Panc1 (cell line): ENCODE measurements around the gene SPACA7. TPM values are rescaled to one million over a fixed set of nuclear protein-coding genes. Genes with fewer than 3 reads are reported as not detected.

Experiments
- ATAC-seq: fragments of 200-7000 bp; cut with Tn5 transposase; 2 replicates; pipeline ENCODE4 v1.9.1; 2020; ENCODE audit warnings: mild to moderate bottlenecking, moderate library complexity
- BruUV-seq: library from RNA; stranded (reverse); fragments of 400-500 nt; replicated peaks from 2 replicates; lab custom pipeline; 2021; lab: Mats Ljungman, UMichigan
- CTCF ChIA-PET: fragments of 300-600 bp; sonication (Branson Sonifier 250); formaldehyde crosslinking; loops from one replicate; lab custom pipeline; 2022; ENCODE audit warnings: antibody characterized with exemption; lab: Charles Lee
- POLR2A ChIA-PET: fragments of 300-600 bp; sonication (Branson Sonifier 250); formaldehyde crosslinking; loops from one replicate; lab custom pipeline; 2022; ENCODE audit warnings: antibody characterized with exemption; lab: Charles Lee
- DNase-seq: peaks from one replicate; pipeline ENCODE4 v3.0.0-alpha.2; 2010; ENCODE audit warnings: low read depth, low spot score
- H3K27ac ChIP-seq: 2 replicates; pipeline ENCODE4 v1.5.1; 2011; ENCODE audit warnings: mild to moderate bottlenecking, low read length, inconsistent platforms
- H3K27me3 ChIP-seq: fragments of 200-500 bp; sonication (Bioruptor generic); 2 replicates; pipeline ENCODE4 v1.6.0; 2014; ENCODE audit warnings: low read length, inconsistent platforms; ENCODE audit not compliant: control insufficient read depth, insufficient read depth
- H3K36me3 ChIP-seq: fragments of 200-500 bp; sonication (Bioruptor generic); 2 replicates; pipeline ENCODE4 v1.5.1; 2014; ENCODE audit warnings: inconsistent platforms, mild to moderate bottlenecking, low read length, moderate library complexity; ENCODE audit not compliant: control insufficient read depth, insufficient read depth
- H3K4me1 ChIP-seq: 2 replicates; pipeline ENCODE4 v1.5.1; 2011; ENCODE audit warnings: inconsistent platforms, mild to moderate bottlenecking, low read length, moderate library complexity; ENCODE audit not compliant: control insufficient read depth, insufficient read depth
- H3K4me3 ChIP-seq, 2 experiments: 2 replicates each; pipeline ENCODE4 v1.5.1; 2011 to 2012; ENCODE audit warnings: low read depth in 2 of 2, low read length in 2 of 2, mild to moderate bottlenecking in 2 of 2, inconsistent platforms in 1 of 2, moderate library complexity in 1 of 2
- H3K9me3 ChIP-seq: fragments of 200-500 bp; sonication (Bioruptor generic); 2 replicates; pipeline ENCODE4 v1.5.1; 2014; ENCODE audit warnings: low read depth, mild to moderate bottlenecking, inconsistent platforms, low read length, moderate library complexity; ENCODE audit not compliant: control insufficient read depth, insufficient read depth
- POLR2AphosphoS5 ChIP-seq: IDR thresholded peaks from 2 replicates; pipeline ENCODE4 v1.6.1; 2012; ENCODE audit warnings: mild to moderate bottlenecking, low read depth, low read length, moderate library complexity
- SIN3A ChIP-seq: IDR thresholded peaks from 2 replicates; pipeline ENCODE4 v1.6.1; 2012; ENCODE audit warnings: low read depth, mild to moderate bottlenecking, low read length, moderate library complexity, borderline replicate concordance; ENCODE audit not compliant: insufficient read depth
- TCF7L2 ChIP-seq: IDR thresholded peaks from 2 replicates; pipeline ENCODE4 v1.6.1; 2011; ENCODE audit warnings: mild to moderate bottlenecking, low read depth, low read length, inconsistent platforms
- in situ Hi-C: cut with HindIII; loops from 2 replicates; pipeline ENCODE4 v1.10.0; 2016; ENCODE audit warnings: low sequenced_read_pairs, low pct_unique_long_range_greater_than_20kb
- intact Hi-C: fragments of 100-400 bp; cut with micrococcal nuclease; formaldehyde crosslinking; loops from one replicate; pipeline ENCODE4 v1.10.0; 2022; ENCODE audit not compliant: unreplicated experiment
- total RNA-seq: library from RNA; stranded (reverse); gene quantifications from one replicate; pipeline ENCODE4 v1.2.1, GENCODE V29; 2021; ENCODE audit not compliant: unreplicated experiment
- TF ChIP-seq, protein P1 (sequence below), 2 experiments: IDR thresholded peaks; 2 replicates each; pipeline ENCODE4 v1.6.1; 2011 to 2012; ENCODE audit warnings: low read depth in 2 of 2, control low read depth in 1 of 2, low read length in 1 of 2, mild to moderate bottlenecking in 1 of 2, moderate library complexity in 1 of 2; ENCODE audit not compliant: insufficient read depth in 1 of 2
- TF ChIP-seq, protein P2 (sequence below): fragments of 450-650 bp; IDR thresholded peaks from 2 replicates; pipeline ENCODE4 v1.5.1; 2017; ENCODE audit warnings: mild to moderate bottlenecking

The SPACA7 gene
- total RNA-seq, 1 experiment from 2014 or later = not detected

DNA sequence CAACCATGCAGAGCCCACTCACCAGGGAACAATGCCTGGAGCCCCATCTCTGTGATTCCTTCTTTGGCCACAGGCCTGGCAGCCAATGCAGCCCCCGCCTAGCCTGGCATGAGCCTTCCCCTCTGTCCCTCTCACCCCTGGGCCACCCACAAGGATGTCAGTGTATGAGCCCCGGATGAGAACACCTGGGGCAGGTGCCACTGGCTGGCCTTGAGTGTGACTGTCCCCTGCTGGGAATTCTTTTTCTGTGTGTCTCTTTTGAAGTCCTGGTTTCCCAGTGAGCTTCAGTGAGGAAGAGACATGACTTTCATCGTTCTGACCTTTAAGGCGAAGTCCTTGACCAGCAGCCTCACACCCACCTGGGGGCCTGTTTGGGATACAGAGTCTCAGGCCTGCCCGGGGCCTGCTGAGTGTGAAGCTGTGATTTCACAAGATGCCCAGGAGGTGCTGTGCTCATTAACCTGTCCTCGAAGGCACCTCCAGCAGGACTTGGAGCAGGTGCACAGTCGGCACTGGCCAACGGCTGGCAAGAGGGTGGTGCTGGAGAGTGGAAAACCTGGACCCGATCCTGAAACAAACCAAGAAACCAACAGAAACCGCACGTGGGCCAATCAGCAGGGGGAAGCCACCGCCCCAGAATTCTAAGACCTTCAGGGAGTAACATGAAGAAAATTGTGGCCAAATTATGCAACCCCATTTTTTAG lies 27.4 kb upstream of the SPACA7 start:
- in situ Hi-C loops (no loop called here), intact Hi-C loops (no loop called here)
- no peak overlapping the region for H3K4me3 ChIP-seq
- no peak for DNase-seq
- POLR2A ChIA-PET = interaction anchor here (0.6 kb wide), 1 partner anchor 8 kb away, joined by 11 read pairs; no protein-coding TSS in a partner anchor
- H3K9me3 ChIP-seq = no peaks in the 10 kb centered on the region
- TF ChIP-seq TCF7L2 = no peak
- TF ChIP-seq, protein P1, sequence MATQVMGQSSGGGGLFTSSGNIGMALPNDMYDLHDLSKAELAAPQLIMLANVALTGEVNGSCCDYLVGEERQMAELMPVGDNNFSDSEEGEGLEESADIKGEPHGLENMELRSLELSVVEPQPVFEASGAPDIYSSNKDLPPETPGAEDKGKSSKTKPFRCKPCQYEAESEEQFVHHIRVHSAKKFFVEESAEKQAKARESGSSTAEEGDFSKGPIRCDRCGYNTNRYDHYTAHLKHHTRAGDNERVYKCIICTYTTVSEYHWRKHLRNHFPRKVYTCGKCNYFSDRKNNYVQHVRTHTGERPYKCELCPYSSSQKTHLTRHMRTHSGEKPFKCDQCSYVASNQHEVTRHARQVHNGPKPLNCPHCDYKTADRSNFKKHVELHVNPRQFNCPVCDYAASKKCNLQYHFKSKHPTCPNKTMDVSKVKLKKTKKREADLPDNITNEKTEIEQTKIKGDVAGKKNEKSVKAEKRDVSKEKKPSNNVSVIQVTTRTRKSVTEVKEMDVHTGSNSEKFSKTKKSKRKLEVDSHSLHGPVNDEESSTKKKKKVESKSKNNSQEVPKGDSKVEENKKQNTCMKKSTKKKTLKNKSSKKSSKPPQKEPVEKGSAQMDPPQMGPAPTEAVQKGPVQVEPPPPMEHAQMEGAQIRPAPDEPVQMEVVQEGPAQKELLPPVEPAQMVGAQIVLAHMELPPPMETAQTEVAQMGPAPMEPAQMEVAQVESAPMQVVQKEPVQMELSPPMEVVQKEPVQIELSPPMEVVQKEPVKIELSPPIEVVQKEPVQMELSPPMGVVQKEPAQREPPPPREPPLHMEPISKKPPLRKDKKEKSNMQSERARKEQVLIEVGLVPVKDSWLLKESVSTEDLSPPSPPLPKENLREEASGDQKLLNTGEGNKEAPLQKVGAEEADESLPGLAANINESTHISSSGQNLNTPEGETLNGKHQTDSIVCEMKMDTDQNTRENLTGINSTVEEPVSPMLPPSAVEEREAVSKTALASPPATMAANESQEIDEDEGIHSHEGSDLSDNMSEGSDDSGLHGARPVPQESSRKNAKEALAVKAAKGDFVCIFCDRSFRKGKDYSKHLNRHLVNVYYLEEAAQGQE (IDR thresholded peaks at IDR 0.05; ENCODE audit: insufficient read depth in 1 of 2, low read depth in 2 of 2, low read length in 1 of 2) = no peak
- TF ChIP-seq, protein P2, sequence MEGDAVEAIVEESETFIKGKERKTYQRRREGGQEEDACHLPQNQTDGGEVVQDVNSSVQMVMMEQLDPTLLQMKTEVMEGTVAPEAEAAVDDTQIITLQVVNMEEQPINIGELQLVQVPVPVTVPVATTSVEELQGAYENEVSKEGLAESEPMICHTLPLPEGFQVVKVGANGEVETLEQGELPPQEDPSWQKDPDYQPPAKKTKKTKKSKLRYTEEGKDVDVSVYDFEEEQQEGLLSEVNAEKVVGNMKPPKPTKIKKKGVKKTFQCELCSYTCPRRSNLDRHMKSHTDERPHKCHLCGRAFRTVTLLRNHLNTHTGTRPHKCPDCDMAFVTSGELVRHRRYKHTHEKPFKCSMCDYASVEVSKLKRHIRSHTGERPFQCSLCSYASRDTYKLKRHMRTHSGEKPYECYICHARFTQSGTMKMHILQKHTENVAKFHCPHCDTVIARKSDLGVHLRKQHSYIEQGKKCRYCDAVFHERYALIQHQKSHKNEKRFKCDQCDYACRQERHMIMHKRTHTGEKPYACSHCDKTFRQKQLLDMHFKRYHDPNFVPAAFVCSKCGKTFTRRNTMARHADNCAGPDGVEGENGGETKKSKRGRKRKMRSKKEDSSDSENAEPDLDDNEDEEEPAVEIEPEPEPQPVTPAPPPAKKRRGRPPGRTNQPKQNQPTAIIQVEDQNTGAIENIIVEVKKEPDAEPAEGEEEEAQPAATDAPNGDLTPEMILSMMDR = no peak
- TF ChIP-seq SIN3A = no peak
- TF ChIP-seq POLR2AphosphoS5 = no peak
- no peak overlapping the region for H3K27ac ChIP-seq
- no peak for ATAC-seq
- no peaks in the 10 kb centered on the region; the same call in 1 of the 2 replicates for H3K27me3 ChIP-seq
- no peaks in the 10 kb centered on the region for H3K4me1 ChIP-seq
- CTCF ChIA-PET = no interaction called here
- no peaks in the 10 kb centered on the region for H3K36me3 ChIP-seq
- no TSS peak for BruUV-seq

DNA sequence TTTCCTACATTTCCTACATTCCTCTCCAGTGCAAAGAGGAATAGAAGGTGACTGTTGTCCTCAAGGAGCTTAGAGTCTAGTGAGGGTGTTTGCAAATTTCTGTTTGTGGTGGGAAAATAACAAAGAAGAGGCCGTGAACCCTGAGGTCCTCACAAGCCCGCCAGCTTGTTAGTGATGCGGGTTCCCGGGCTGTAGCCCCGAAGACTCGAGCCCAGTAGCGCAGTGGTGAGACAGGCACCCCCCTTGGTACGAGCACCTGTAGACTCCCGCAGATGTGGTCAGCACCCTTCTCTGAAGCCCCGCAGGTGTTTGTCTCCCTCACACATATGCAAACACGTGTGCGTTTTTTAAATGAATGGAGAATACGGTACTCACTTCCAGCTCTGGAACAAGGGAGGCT lies 26.5 kb upstream of the SPACA7 start:
- no peaks in the 10 kb centered on the region for H3K9me3 ChIP-seq
- intact Hi-C loops = loop anchor here (10.0 kb wide), 1 partner anchor 95 kb away; no protein-coding TSS in a partner anchor

More for the DNA sequence above, 26.5 kb upstream of the SPACA7 start:
- BruUV-seq = no TSS peak
- TF ChIP-seq POLR2AphosphoS5 (no peak), TCF7L2 (no peak), SIN3A (no peak)
- TF ChIP-seq, protein P2 = no peak
- TF ChIP-seq, protein P1 (IDR thresholded peaks at IDR 0.05; ENCODE audit: insufficient read depth in 1 of 2, low read depth in 2 of 2, low read length in 1 of 2) = no peak
- Histone ChIP-seq H3K4me1 (no peaks in the 10 kb centered on the region), H3K27me3 (no peaks in the 10 kb centered on the region; the same call in 1 of the 2 replicates), H3K36me3 (no peaks in the 10 kb centered on the region), H3K27ac (no peak overlapping the region), H3K4me3 (no peak overlapping the region)
- DNase-seq = no peak
- no peak for ATAC-seq
- POLR2A ChIA-PET = no interaction called here
- CTCF ChIA-PET = no interaction called here
- in situ Hi-C loops = no loop called here
